NCI-H1092 (cell line): ENCODE data around the gene INSYN2B.
A peak's percentile ranks its signal among the peaks of the same experiment; 100 is the strongest.

ENCODE experiments used
- DNase-seq: peaks from one replicate; lab custom pipeline; 2025; lab: John Stamatoyannopoulos, UW

Gene INSYN2B

GRCh38 chr5:169933127-169933526 lies 47.2 kb downstream of the INSYN2B start:
- DNase-seq, result peak; percentile 14

- no peak for DNase-seq
Measured at GRCh38 chr5:169923988-169924387, 56.3 kb downstream of the INSYN2B start.

GRCh38 chr5:169922474-169922873 lies 57.8 kb downstream of the INSYN2B start:
- no peak for DNase-seq

GRCh38 chr5:169921949-169922348 lies 58.3 kb downstream of the INSYN2B start:
- DNase-seq, result no peak

GRCh38 chr5:169921384-169921783 lies 58.9 kb downstream of the INSYN2B start:
- no peak for DNase-seq

GRCh38 chr5:169920474-169920873 lies 59.8 kb downstream of the INSYN2B start:
- DNase-seq, result no peak

GRCh38 chr5:169918228-169918627 lies 62.1 kb downstream of the INSYN2B start:
- no peak for DNase-seq

GRCh38 chr5:169917500-169917899 lies 62.8 kb downstream of the INSYN2B start:
- no peak for DNase-seq

GRCh38 chr5:169914766-169915165 lies 65.5 kb downstream of the INSYN2B start:
- DNase-seq, result no peak

- DNase-seq, result no peak
Measured at GRCh38 chr5:169913479-169913878, 66.8 kb downstream of the INSYN2B start.

GRCh38 chr5:169911448-169912212 lies 68.7 kb downstream of the INSYN2B start:
- DNase-seq, result no peak

- no peak for DNase-seq
Measured at GRCh38 chr5:169910393-169910792, 69.9 kb downstream of the INSYN2B start.

GRCh38 chr5:169909945-169910344 lies 70.3 kb downstream of the INSYN2B start:
- DNase-seq, result no peak

- DNase-seq, result no peak
Measured at GRCh38 chr5:169908864-169909263, 71.4 kb downstream of the INSYN2B start.

- no peak for DNase-seq
Measured at GRCh38 chr5:169906745-169907649, 73.3 kb downstream of the INSYN2B start.

GRCh38 chr5:169905017-169905416 lies 75.3 kb downstream of the INSYN2B start:
- no peak for DNase-seq

GRCh38 chr5:169904508-169904907 lies 75.8 kb downstream of the INSYN2B start:
- no peak for DNase-seq

GRCh38 chr5:169904059-169904458 lies 76.2 kb downstream of the INSYN2B start:
- no peak for DNase-seq

- DNase-seq, result no peak
Measured at GRCh38 chr5:169901896-169902295, 78.4 kb downstream of the INSYN2B start.

GRCh38 chr5:169897481-169897880 lies 82.8 kb downstream of the INSYN2B start:
- no peak for DNase-seq

GRCh38 chr5:169895926-169896325 lies 84.4 kb downstream of the INSYN2B start:
- no peak for DNase-seq

GRCh38 chr5:169893571-169893970 lies 86.7 kb downstream of the INSYN2B start:
- DNase-seq, result no peak

- no peak for DNase-seq
Measured at GRCh38 chr5:169893010-169893409, 87.3 kb downstream of the INSYN2B start.
